Mucosa of rectum (tissue), 2 donors: ENCODE results near the gene SNRPA1.

Experiments used
- H3K27ac ChIP-seq, 2 donors: one replicate each; pipeline ENCODE4 v1.7.0; 2013; ENCODE audit warnings: inconsistent platforms in 2 of 2, low read depth in 2 of 2, low read length in 2 of 2
- H3K27me3 ChIP-seq, 2 donors: one replicate each; pipeline ENCODE4 v1.7.0; 2013; ENCODE audit warnings: low read length in 2 of 2; ENCODE audit not compliant: control insufficient read depth in 2 of 2, insufficient read depth in 2 of 2
- H3K36me3 ChIP-seq, 2 donors: one replicate each; pipeline ENCODE4 v1.7.0; 2013; ENCODE audit warnings: low read length in 2 of 2; ENCODE audit not compliant: control insufficient read depth in 2 of 2, insufficient read depth in 2 of 2
- H3K4me1 ChIP-seq, 2 donors: one replicate each; pipeline ENCODE4 v1.7.0; 2013; ENCODE audit warnings: low read length in 2 of 2, mild to moderate bottlenecking in 1 of 2; ENCODE audit not compliant: control insufficient read depth in 2 of 2, insufficient read depth in 2 of 2
- H3K4me3 ChIP-seq, 2 donors: one replicate each; pipeline ENCODE4 v1.7.0; 2013; ENCODE audit warnings: low read length in 2 of 2
- H3K9ac ChIP-seq, 2 donors: one replicate each; pipeline ENCODE4 v1.7.0; 2013; ENCODE audit warnings: low read length in 2 of 2, low read depth in 1 of 2, mild to moderate bottlenecking in 1 of 2
- H3K9me3 ChIP-seq, 2 donors: one replicate each; pipeline ENCODE4 v1.7.0; 2013; ENCODE audit warnings: low read length in 2 of 2; ENCODE audit not compliant: control insufficient read depth in 2 of 2
- donor health status: healthy.
- donor health status: Normal muscosa, but diverticular disease.

Gene SNRPA1

DNA sequence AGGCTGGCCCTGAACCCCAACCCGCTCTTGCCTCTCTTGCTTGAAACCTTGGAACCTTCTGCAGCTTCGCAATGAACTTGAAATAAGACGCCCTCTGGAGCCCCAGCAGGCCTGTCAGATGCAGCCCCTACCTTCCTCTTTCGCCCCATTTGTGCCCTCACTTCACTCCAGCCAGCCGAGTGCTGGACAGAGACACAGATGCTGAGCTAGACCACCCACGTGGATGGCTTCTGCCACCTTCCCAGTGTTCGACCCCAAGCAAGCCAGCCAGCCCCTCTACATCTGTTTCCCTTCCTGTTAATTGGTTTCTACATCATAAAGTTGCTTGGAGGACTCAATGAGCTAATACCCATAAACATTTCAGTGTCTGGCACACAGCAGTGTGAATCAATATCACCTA lies 23.8 kb upstream of the SNRPA1 start:
- Histone ChIP-seq H3K27me3 (no peaks in the 10 kb centered on the region), H3K4me1 (no peaks in the 10 kb centered on the region), H3K4me3 (no peak overlapping the region), H3K36me3 (peaks cover 3 to 8% of the 10 kb centered on the region in 2 donors), H3K9ac (no peak overlapping the region), H3K27ac (no peak overlapping the region), H3K9me3 (no peaks in the 10 kb centered on the region)

DNA sequence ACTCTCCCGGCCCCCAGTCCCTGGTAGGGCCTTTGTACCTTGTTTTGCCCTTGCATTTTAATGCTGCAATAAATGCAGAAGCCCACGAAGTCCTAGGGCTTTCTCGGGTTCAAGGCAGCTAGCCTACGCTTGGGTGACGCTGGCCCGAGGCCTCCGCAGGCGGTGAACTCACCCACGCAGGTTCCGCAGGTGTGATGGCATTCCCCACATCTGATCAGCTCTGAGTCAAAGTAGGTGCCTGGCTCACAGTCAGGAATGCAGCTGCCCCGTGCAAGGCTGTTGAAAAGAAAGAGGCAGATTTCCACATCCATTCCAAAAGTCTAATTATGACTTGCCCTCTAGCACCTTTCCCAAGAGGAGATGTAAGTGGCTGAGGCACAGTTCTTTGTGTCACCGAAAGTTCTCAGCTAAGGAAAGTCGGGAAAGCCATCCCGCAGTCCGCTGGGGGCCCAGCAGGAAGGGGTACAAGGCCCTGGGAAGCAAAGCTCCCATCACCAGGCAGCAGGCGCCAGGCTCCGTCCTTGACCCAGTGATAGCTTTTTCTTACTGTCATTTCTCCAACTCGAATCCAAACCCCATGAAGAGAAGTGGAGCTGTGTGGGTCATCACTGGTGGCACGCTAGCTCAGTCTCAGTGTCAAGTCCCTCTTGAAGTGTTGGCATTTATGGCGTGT lies 23.2 kb upstream of the SNRPA1 start:
- no peaks in the 10 kb centered on the region for H3K4me1 ChIP-seq
- H3K27ac ChIP-seq = no peak overlapping the region
- H3K36me3 ChIP-seq = peaks cover 3 to 9% of the 10 kb centered on the region in 2 donors
- H3K4me3 ChIP-seq = no peak overlapping the region
- H3K27me3 ChIP-seq = no peaks in the 10 kb centered on the region
- H3K9me3 ChIP-seq = no peaks in the 10 kb centered on the region
- no peak overlapping the region for H3K9ac ChIP-seq

DNA sequence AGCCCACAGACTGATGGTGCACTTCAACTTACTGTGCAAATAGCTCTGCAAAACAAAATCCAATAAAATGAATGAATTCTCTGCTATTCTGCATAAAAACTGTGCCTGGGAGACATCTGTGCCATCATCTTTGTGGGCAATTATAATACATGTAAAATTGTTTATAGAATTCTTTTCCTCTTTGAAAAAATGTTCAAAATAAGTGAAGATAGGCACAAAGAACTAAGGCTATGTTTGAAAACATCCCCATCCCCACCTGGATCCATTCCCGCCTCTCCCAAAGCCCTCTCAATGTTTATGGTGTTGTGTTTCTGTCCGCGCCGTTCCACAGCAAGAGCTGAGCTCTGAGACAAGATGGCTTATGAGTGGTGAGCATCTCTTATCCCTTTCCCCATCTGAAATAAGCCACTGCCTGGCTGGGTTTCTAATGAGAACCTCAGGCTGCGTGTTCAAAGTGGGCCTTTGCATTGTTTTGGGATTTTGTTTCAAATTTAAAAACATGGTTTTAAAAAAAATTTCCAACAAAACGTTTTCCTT lies 22.4 kb upstream of the SNRPA1 start:
- Histone ChIP-seq H3K9me3 (no peaks in the 10 kb centered on the region), H3K4me3 (no peak overlapping the region), H3K27ac (no peak overlapping the region), H3K4me1 (no peaks in the 10 kb centered on the region), H3K36me3 (peaks cover 3 to 9% of the 10 kb centered on the region in 2 donors), H3K9ac (no peak overlapping the region), H3K27me3 (no peaks in the 10 kb centered on the region)

DNA sequence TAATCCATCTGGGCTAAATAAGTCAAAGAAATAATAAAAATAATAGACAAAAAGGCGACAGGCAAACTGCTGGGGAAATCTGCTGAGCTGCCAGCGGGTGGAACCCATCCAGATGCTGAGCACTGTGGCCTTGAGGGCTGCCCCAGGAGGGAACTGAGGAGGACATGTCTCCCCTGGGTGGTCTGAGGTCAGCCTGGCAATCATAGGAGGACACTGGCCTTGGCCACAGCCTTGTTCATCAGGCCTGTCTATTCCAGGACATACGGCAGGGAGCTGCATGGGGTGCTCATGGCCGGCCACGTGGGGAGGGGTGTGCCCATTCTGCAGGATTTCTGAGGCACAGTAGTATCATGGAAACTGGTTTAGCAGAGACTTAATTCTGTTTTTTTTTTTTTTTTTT lies 21.5 kb upstream of the SNRPA1 start:
- Histone ChIP-seq H3K9me3 (no peaks in the 10 kb centered on the region), H3K4me3 (no peak overlapping the region), H3K9ac (no peak overlapping the region), H3K4me1 (no peaks in the 10 kb centered on the region), H3K27me3 (no peaks in the 10 kb centered on the region), H3K27ac (no peak overlapping the region), H3K36me3 (peaks cover 3 to 6% of the 10 kb centered on the region in 2 donors)

DNA sequence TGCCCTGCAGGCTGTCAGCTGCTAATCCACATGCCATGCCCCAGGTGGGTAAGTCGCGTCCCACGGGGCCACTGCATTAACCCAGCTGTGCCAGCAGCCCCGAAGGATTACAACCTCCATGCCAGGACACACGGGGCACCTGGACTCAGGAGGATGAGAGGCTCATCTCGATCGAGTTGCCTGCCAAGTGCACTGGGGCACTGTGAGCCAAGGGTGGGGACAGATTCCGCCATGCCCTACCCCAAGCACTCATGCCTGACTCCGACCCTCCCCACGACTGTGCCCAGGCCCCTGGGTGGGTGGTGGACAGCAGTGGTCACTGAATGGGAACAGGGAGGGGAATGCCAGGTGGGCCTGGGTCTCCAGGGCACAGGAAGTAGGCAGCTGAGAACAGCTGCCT lies 20.7 kb upstream of the SNRPA1 start:
- H3K27ac ChIP-seq = no peak overlapping the region
- H3K9me3 ChIP-seq = no peaks in the 10 kb centered on the region
- peaks cover 3 to 5% of the 10 kb centered on the region in 2 donors for H3K36me3 ChIP-seq
- no peak overlapping the region for H3K4me3 ChIP-seq
- no peaks in the 10 kb centered on the region for H3K4me1 ChIP-seq
- no peaks in the 10 kb centered on the region for H3K27me3 ChIP-seq
- no peak overlapping the region for H3K9ac ChIP-seq

DNA sequence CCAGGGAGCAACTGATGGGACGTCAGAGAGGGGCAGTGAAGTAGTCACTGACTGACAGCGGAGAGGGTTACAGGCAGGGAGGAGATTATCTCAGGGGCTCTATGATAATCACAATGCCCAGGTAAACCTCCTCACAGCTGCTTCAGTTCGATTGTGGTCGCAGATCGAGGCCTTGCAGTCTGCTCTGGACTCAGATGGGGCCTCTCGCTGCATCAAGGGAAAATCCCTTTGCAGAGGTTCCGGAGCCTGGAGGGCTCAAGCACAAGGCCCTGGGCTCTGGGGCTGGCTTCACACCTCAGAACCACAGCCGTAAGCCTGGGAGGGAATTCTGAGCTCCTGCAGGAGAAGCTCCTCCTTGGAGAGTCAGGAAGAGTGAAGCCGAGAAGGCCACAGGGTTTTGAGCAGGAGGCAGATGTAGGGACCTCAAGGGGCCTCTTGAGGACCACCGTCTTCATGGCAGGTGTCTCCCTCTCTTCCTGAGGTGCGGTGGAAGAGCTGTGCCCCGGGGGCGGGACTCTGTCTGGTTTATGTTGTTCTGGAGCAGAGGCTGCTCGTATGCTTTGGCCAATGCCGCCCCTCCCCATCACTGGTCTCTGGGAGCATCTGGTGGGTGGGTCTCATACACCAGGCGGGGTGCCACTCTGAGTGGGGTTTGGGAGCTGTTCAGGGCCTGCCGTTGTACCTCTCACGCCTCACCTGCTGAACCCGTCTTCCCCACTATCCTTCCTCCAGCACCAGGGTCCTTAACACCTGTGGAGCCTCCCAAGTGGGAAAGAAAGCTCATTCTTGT lies 19.5 kb upstream of the SNRPA1 start:
- H3K4me1 ChIP-seq = no peaks in the 10 kb centered on the region
- no peak overlapping the region for H3K27ac ChIP-seq
- no peak overlapping the region for H3K4me3 ChIP-seq
- H3K9me3 ChIP-seq = no peaks in the 10 kb centered on the region
- H3K9ac ChIP-seq = no peak overlapping the region
- H3K27me3 ChIP-seq = no peaks in the 10 kb centered on the region
- peaks cover 3 to 5% of the 10 kb centered on the region in 2 donors for H3K36me3 ChIP-seq

DNA sequence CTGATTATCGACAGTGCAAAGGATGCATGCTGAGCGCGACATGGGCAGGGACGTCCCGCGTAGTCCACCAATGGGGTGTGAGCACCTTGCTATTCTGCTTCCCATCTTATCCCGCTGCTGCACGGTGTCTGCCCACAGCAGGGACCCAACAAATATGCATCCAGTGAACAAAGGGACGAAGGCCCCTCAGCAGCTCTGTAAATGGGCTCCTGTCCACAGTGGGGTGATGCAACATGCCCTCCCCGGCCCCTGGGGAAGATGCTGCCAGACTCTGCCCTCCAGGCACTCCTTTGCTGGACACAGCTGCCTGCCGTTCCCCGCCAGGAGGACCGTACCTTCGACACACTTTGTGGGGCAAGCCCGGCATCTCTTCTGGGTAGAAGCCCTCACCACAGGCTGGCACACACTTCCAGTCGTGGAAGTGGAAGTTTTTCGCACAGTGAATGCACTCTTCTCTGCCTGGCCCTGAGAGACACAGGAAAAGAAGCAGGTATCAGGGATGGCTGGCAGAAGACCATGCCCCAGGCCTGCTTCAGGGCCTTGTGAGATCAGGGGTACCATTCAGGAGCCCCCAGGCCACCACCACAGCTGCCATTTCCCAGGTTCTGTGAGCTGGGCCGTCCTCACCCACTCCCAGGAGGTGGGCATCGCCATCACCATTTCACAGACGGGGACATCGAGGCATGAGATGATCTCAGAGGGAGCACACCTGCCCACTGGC lies 18.2 kb upstream of the SNRPA1 start:
- Histone ChIP-seq H3K4me3 (no peak overlapping the region), H3K4me1 (no peaks in the 10 kb centered on the region), H3K36me3 (peaks cover 5 to 8% of the 10 kb centered on the region in 2 donors), H3K27me3 (no peaks in the 10 kb centered on the region), H3K27ac (no peak overlapping the region), H3K9me3 (no peaks in the 10 kb centered on the region), H3K9ac (no peak overlapping the region)

DNA sequence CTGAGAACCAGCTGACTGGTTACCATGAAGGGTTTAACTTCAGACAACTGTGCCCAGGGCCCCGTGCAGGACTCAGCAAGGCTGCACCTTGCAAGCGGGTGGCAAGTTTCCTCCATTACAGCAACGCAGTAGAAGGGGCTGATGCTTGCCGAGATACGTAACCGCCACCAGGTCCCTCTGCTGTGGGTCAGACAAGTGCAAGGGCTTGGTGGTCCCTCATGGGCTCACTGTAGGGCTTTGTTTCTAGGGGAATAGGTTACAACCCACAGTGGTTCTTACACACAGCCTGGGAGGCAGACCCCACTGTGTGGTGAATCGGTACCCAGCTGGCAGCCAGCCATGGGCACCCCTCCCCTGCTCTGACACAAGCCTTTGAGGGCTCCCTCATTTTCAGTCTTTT lies 15.5 kb upstream of the SNRPA1 start:
- Histone ChIP-seq H3K4me1 (no peaks in the 10 kb centered on the region), H3K9me3 (no peaks in the 10 kb centered on the region), H3K27me3 (no peaks in the 10 kb centered on the region), H3K36me3 (peaks cover 5 to 8% of the 10 kb centered on the region in 2 donors), H3K9ac (no peak overlapping the region), H3K27ac (no peak overlapping the region), H3K4me3 (no peak overlapping the region)

DNA sequence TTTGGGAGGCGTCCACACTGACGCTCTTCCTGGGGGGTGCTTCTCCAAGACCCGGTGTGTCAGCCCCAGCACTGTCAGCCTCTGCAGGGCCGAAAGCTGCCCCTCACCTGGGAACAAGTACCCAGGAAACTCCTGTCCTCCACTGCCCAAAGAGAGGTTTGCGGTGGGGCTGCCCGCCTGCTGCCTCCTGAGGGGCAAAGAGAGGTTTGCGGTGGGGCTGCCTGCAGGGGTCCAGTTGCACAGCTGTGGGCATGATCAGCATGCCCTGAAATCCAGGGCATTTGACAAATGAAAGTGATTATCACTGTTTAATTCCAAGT lies 15.1 kb upstream of the SNRPA1 start:
- Histone ChIP-seq H3K27me3 (no peaks in the 10 kb centered on the region), H3K4me3 (no peak overlapping the region), H3K9ac (no peak overlapping the region), H3K27ac (no peak overlapping the region), H3K36me3 (peaks cover 5 to 8% of the 10 kb centered on the region in 2 donors), H3K9me3 (no peaks in the 10 kb centered on the region), H3K4me1 (no peaks in the 10 kb centered on the region)
